ENCODE measurements around the gene IFNA14.
"Not testable (repeated sequence)": the region's sequence is repeated elsewhere in the genome, so short reads cannot be mapped to it uniquely, and the experiment has no call there.

The IFNA14 gene

DNA sequence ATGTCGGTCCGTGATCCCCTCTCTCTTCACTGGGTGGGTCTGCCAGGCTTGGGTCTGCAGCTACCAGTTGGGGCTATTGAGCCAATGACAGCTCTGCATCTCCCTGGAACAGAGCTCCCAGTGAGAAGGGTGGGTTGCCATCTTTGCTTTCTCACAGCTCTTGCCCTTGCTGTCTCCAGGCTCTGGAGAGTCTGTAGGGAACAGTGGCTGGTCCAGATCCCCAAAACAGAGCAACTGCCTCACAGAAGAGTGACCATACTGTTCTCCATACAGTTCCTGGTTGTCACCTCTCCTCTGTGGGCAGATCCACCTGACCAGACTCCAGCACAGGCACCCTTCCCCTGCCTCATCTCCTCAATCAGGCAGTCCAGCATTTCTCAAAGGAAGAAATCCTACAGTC is 6.5 kb downstream of the IFNA14 start:
- intact Hi-C loops (cut with DNase I) = no loop called here
- DNase-seq = no peak

- DNase-seq = no peak
- intact Hi-C loops (cut with DNase I) = no loop called here
These were observed 11.7 kb downstream of the IFNA14 start, which contains the start of gene IFNA17 for GRCh38 chr9:21228122-21228521. TSS of gene IFNA17 (minus strand) at chr9:21228222. CDS start at chr9:21228173, 49 bp downstream.

GRCh38 chr9:21217211-21217610 is 22.6 kb downstream of the IFNA14 start, which contains the start of gene IFNA16:
TSS of gene IFNA16 (minus strand) at chr9:21217311. CDS start at chr9:21217305, 6 bp downstream.
- DNase-seq; intact Hi-C loops (cut with DNase I): not testable (repeated sequence)

DNA sequence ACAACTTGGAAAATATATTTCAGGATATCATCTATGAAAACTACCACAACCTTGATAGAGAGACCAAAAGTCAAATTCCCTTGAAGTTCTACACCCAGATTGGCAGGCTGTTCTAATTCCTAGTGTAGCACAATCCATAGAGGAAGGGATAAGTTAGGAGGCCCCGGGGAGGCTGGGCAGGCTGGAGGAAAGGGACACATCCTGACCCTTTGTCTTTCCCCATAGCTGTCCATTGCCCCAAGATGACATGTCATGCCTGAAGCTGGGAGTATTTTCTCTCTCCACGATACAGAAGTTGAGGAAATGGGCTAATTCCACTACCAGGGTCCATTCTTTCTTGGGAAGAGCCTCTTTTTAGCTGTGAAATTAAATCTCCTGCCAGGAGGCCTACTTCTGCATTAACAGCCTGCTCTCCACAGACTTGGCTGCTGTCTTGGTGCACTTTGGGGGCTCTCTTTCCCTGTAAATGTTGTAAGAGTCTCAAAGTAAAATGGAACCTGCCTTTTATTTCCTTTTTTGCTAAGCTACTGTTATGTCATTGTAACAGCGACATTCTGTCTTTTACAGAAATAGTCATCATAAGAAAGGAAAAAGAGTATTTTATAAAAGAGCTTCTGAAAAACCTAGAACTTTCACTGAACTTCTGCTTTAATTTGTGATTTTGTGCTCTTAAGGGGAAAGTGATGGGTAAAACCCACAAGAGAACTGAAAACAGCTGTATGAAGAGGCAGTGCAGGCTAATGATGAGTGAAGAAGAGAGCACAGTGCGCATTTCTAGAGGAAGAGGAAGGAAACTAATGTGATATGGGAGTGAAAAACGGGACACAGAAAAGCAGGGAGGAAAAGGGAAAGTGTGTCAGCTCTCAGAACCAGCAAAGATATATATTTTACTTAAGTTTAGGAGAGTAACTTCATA is 26.1 kb downstream of the IFNA14 start:
- DNase-seq; intact Hi-C loops (cut with DNase I): not testable (repeated sequence)

GRCh38 chr9:21212160-21212559 is 27.6 kb downstream of the IFNA14 start:
- intact Hi-C loops (cut with DNase I) = not testable (repeated sequence)

DNA sequence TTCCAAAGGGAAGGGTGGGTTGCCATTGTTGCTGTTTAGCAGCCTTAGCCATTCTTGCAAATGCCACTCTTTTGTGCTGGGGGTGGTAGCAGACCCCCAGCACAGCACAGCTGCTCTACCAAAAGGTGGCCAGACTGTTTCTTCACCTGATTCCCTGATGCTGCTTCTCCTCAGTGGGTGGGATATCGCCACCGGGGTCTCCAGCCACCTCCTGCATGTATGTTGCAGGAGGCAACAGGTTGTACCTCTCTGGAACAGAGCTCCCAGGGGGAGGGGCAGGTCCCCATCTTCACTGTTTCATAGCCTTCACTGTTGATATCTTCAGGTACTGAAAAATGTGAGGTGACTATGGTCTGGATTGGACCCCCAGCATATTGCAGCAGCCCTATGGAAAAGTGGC is 29.0 kb downstream of the IFNA14 start:
- DNase-seq; intact Hi-C loops (cut with DNase I): not testable (repeated sequence)

More at GRCh38 chr9:21212160-21212559, 27.6 kb downstream of the IFNA14 start:
- DNase-seq = not testable (repeated sequence)

- DNase-seq = no peak
- intact Hi-C loops (cut with DNase I) = no loop called here
These were observed 29.5 kb downstream of the IFNA14 start for GRCh38 chr9:21210311-21210710.

DNA sequence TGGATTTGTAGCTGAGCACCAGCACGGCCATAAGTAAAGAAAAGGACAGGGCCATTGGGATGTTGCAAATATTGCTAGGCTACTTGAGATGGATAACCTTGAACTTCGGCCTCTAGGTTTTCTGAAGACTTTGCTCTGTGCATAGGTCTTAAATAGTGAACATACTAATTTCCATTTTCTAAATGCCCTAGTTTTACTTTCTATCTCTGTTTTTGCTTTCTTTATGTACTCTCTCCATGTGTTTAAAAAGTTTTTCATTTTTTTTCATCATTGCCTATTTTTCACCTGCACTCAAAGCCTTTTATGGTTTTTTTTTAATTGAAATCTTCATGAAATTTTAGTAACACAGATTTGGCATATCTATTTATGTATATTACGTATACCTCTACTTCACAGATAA is 32.8 kb downstream of the IFNA14 start, which contains the start of gene IFNA10:
IFNA10 (minus strand) TSS at position 101 of the 400 bp plus-strand sequence; CDS start at position 55, 46 bp downstream.
- intact Hi-C loops (cut with DNase I); DNase-seq: not testable (repeated sequence)

DNA sequence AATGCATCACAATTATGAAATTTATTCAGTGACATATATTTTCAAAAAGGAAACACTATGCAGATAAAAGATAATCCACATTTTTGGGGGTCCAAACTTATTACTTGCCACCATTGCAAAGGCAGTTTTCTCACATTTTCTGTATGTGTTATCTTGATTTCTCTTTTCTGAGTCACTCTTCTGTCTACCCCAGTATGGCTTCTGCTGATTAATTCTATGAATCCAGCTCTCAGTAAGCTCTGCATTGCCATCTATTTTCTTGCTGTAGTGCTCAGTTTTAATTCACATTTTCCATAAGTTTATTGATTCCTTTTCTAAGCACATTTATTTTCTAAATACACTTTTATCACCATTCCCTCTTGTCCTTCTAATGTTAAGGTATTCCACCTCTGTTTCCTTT is 34.6 kb downstream of the IFNA14 start:
- intact Hi-C loops (cut with DNase I) = no loop called here

DNA sequence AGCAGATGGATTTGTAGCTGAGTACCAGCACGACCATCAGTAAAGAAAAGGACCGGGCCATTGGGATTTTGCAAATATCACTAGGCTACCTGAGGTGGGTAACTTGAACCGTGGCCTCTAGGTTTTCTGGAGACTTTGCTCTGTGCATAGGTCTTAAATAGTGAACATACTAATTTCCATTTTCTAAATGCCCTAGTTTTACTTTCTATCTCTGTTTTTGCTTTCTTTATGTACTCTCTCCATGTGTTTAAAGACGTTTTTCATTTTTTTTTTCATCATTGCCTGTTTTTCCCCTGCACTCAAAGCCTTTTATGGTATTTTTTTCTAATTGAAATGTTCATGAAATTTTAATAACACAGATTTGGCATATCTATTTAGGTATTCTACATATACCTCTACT is 37.7 kb downstream of the IFNA14 start, which contains the start of gene IFNA7:
IFNA7 (minus strand) TSS at position 101 of the 400 bp plus-strand sequence; CDS start at position 61, 40 bp downstream.
- intact Hi-C loops (cut with DNase I); DNase-seq: not testable (repeated sequence)

More for the DNA sequence above, 34.6 kb downstream of the IFNA14 start:
- no peak for DNase-seq

DNA sequence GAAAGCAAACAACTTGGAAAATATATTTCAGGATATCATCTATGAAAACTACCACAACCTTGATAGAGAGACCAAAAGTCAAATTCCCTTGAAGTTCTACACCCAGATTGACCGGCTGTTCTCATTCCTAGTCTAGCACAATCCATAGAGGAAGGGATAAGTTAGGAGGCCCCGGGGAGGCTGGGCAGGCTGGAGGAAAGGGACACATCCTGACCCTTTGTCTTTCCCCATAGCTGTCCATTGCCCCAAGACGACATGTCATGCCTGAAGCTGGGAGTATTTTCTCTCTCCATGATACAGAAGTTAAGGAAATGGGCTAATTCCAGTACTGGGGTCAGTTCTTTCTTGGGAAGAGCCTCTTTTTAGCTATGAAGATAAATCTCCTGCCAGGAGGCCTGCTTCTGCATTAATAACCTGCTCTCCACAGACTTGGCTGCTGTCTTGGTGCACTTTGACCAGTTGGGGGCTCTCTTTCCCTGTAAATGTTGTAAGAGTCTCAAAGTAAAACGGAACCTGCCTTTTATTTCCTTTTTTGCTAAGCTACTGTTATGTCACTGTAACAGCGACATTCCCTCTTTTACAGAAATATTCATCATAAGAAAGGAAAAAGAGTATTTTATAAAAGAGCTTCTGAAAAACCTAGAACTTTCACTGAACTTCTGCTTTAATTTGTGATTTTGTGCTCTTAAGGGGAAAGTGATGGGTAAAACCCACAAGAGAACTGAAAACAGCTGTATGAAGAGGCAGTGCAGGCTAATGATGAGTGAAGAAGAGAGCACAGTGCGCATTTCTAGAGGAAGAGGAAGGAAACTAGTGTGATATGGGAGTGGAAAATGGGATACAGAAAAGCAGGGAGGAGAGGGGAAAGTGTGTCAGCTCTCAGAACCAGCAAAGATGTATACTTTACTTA is 44.7 kb downstream of the IFNA14 start:
- DNase-seq = peak in 32 of 42 donors; percentile 9 to 69 (median 37)
- intact Hi-C loops (cut with DNase I) = not testable (repeated sequence)

Data from head of caudate nucleus (tissue), 42 donors.